H9 (cell line): Measurements from ENCODE around the gene KAT7. TPM values are rescaled to one million over a fixed set of nuclear protein-coding genes. Genes with fewer than 3 reads are reported as not detected.

Experiments used
- DNase-seq: peaks from one replicate; pipeline ENCODE4 v3.0.0-alpha.2; 2017
- H2AFZ ChIP-seq: one replicate; pipeline ENCODE4 v1.6.1; 2013; ENCODE audit warnings: mild to moderate bottlenecking, low read length, control low read depth, moderate library complexity
- H2AK5ac ChIP-seq: 2 replicates; pipeline ENCODE4 v1.6.1; 2013; ENCODE audit warnings: low read length, control low read depth, mixed read lengths; ENCODE audit not compliant: insufficient read length
- H2BK120ac ChIP-seq: one replicate; pipeline ENCODE4 v1.6.1; 2013; ENCODE audit warnings: low read depth, mild to moderate bottlenecking, low read length, control low read depth, inconsistent platforms; ENCODE audit not compliant: poor library complexity, severe bottlenecking
- H2BK12ac ChIP-seq: 2 replicates; pipeline ENCODE4 v1.6.1; 2013; ENCODE audit warnings: low read length, control low read depth, mixed read lengths, low read depth; ENCODE audit not compliant: insufficient read length
- H2BK15ac ChIP-seq: 2 replicates; pipeline ENCODE4 v1.6.1; 2013; ENCODE audit warnings: low read depth, low read length, control low read depth
- H2BK20ac ChIP-seq: one replicate; pipeline ENCODE4 v1.6.1; 2013; ENCODE audit warnings: low read depth, mild to moderate bottlenecking, low read length, control low read depth, inconsistent platforms; ENCODE audit not compliant: poor library complexity, severe bottlenecking
- H2BK5ac ChIP-seq: 2 replicates; pipeline ENCODE4 v1.6.1; 2013; ENCODE audit warnings: low read length, control low read depth, mixed read lengths; ENCODE audit not compliant: insufficient read length
- H3K14ac ChIP-seq: 2 replicates; pipeline ENCODE4 v1.6.1; 2013; ENCODE audit warnings: low read length, control low read depth; ENCODE audit not compliant: insufficient read depth
- H3K18ac ChIP-seq: 2 replicates; pipeline ENCODE4 v1.6.1; 2013; ENCODE audit warnings: low read depth, mild to moderate bottlenecking, mixed read lengths, low read length, control low read depth; ENCODE audit not compliant: insufficient read length
- H3K23ac ChIP-seq: 2 replicates; pipeline ENCODE4 v1.6.1; 2013; ENCODE audit warnings: low read length, control low read depth, mixed read lengths, low read depth; ENCODE audit not compliant: insufficient read length
- H3K23me2 ChIP-seq: 2 replicates; pipeline ENCODE4 v1.6.1; 2013; ENCODE audit warnings: low read depth, mild to moderate bottlenecking, mixed read lengths, low read length, control low read depth; ENCODE audit not compliant: insufficient read length, poor library complexity, severe bottlenecking
- H3K27ac ChIP-seq: 2 replicates; pipeline ENCODE4 v1.5.1; 2013; ENCODE audit warnings: low read length, control low read depth, mixed read lengths, low read depth; ENCODE audit not compliant: insufficient read length
- H3K27me3 ChIP-seq: 2 replicates; pipeline ENCODE4 v1.6.1; 2013; ENCODE audit warnings: low read length, control low read depth, inconsistent platforms; ENCODE audit not compliant: insufficient read depth
- H3K4ac ChIP-seq: 2 replicates; pipeline ENCODE4 v1.6.1; 2013; ENCODE audit warnings: low read depth, mild to moderate bottlenecking, control low read depth, inconsistent platforms, low read length, moderate library complexity
- H3K4me1 ChIP-seq: 2 replicates; pipeline ENCODE4 v1.6.1; 2013; ENCODE audit warnings: low read length, control low read depth, inconsistent platforms; ENCODE audit not compliant: insufficient read depth
- H3K4me2 ChIP-seq: 2 replicates; pipeline ENCODE4 v1.6.1; 2013; ENCODE audit warnings: low read length, control low read depth, mixed read lengths; ENCODE audit not compliant: insufficient read length, insufficient read depth
- H3K56ac ChIP-seq: 2 replicates; pipeline ENCODE4 v1.6.1; 2013; ENCODE audit warnings: low read depth, mild to moderate bottlenecking, mixed read lengths, low read length, control low read depth; ENCODE audit not compliant: insufficient read length
- H3K79me1 ChIP-seq: 2 replicates; pipeline ENCODE4 v1.6.1; 2013; ENCODE audit warnings: low read depth, mild to moderate bottlenecking, moderate library complexity, low read length, control low read depth, inconsistent platforms; ENCODE audit not compliant: insufficient read depth, poor library complexity, severe bottlenecking
- H3K79me2 ChIP-seq: 2 replicates; pipeline ENCODE4 v1.6.1; 2013; ENCODE audit warnings: low read length, control low read depth, inconsistent platforms; ENCODE audit not compliant: insufficient read depth
- H3K9ac ChIP-seq: 2 replicates; pipeline ENCODE4 v1.6.1; 2013; ENCODE audit warnings: low read length, control low read depth, mixed read lengths; ENCODE audit not compliant: insufficient read length; ENCODE audit errors: extremely low read depth
- H3K9me3 ChIP-seq: one replicate; pipeline ENCODE4 v1.6.1; 2013; ENCODE audit warnings: low read depth, low read length, inconsistent platforms; ENCODE audit not compliant: control insufficient read depth
- H3T11ph ChIP-seq: one replicate; pipeline ENCODE4 v1.6.1; 2013; ENCODE audit warnings: mild to moderate bottlenecking, low read length, control low read depth, inconsistent platforms
- H4K20me1 ChIP-seq: one replicate; pipeline ENCODE4 v1.6.1; 2013; ENCODE audit not compliant: control insufficient read depth, insufficient read length, insufficient read depth
- H4K5ac ChIP-seq: 2 replicates; pipeline ENCODE4 v1.6.1; 2013; ENCODE audit warnings: low read depth, mild to moderate bottlenecking, mixed read lengths, low read length, control low read depth; ENCODE audit not compliant: insufficient read length
- H4K8ac ChIP-seq: replicated peaks from 2 replicates; pipeline ENCODE4 v1.6.1; 2013; ENCODE audit warnings: low read length, control low read depth, mixed read lengths, low read depth; ENCODE audit not compliant: insufficient read length
- H4K91ac ChIP-seq: 2 replicates; pipeline ENCODE4 v1.6.1; 2013; ENCODE audit warnings: low read depth, mild to moderate bottlenecking, moderate library complexity, mixed read lengths, low read length, control low read depth; ENCODE audit not compliant: insufficient read length
- H3K27ac Mint-ChIP-seq, 3 experiments: 2 replicates in 2 of 3; 3 replicates in 1 of 3; pipeline ENCODE4 v1.8.0; 2020 to 2021; ENCODE audit warnings: mixed read lengths in 3 of 3, mild to moderate bottlenecking in 1 of 3, moderate library complexity in 1 of 3
- H3K27me3 Mint-ChIP-seq: 2 replicates; pipeline ENCODE4 v1.8.0; 2021; ENCODE audit warnings: low read depth, mild to moderate bottlenecking, moderate library complexity, mixed read lengths
- H3K36me3 Mint-ChIP-seq, 3 experiments: 2 replicates in 2 of 3; 3 replicates in 1 of 3; pipeline ENCODE4 v1.8.0; 2020 to 2021; ENCODE audit warnings: low read depth in 3 of 3, mixed read lengths in 3 of 3; ENCODE audit not compliant: insufficient read depth in 1 of 3
- H3K4me1 Mint-ChIP-seq, 2 experiments: 2 replicates each; pipeline ENCODE4 v1.8.0; 2020; ENCODE audit warnings: mixed read lengths in 2 of 2
- H3K4me3 Mint-ChIP-seq, 2 experiments: 2 replicates in 1 of 2; 3 replicates in 1 of 2; pipeline ENCODE4 v1.8.0; 2020 to 2021; ENCODE audit warnings: mild to moderate bottlenecking in 2 of 2, mixed read lengths in 2 of 2, moderate library complexity in 1 of 2
- H3K9me3 Mint-ChIP-seq, 2 experiments: 2 replicates in 1 of 2; 3 replicates in 1 of 2; pipeline ENCODE4 v1.8.0; 2020; ENCODE audit warnings: mild to moderate bottlenecking in 2 of 2, mixed read lengths in 2 of 2, moderate library complexity in 1 of 2
- WGBS: extraction: QIAGEN DNeasy Blood & Tissue Kit; methylation state at CpG from one replicate; pipeline ENCODE4 v1.1.7; 2013; ENCODE audit warnings: missing lambda C conversion rate, low lambda C conversion rate, mixed read lengths; ENCODE audit not compliant: insufficient read length; ENCODE audit errors: extremely low coverage; 5-methylcytosine and 5-hydroxymethylcytosine counted together
- total RNA-seq: library from RNA; stranded (reverse); gene quantifications from 2 replicates; pipeline ENCODE4 v1.2.1, GENCODE V29; 2021
- TF ChIP-seq, protein P1 (sequence below): fragments of 200-600 bp; sonication (generic); conservative IDR thresholded peaks from 3 replicates; pipeline ENCODE4 v1.8.0; 2021; ENCODE audit warnings: antibody characterized with exemption, mild to moderate bottlenecking

Gene KAT7
- total RNA-seq, 1 experiment from 2014 or later = 93.1 TPM

DNA sequence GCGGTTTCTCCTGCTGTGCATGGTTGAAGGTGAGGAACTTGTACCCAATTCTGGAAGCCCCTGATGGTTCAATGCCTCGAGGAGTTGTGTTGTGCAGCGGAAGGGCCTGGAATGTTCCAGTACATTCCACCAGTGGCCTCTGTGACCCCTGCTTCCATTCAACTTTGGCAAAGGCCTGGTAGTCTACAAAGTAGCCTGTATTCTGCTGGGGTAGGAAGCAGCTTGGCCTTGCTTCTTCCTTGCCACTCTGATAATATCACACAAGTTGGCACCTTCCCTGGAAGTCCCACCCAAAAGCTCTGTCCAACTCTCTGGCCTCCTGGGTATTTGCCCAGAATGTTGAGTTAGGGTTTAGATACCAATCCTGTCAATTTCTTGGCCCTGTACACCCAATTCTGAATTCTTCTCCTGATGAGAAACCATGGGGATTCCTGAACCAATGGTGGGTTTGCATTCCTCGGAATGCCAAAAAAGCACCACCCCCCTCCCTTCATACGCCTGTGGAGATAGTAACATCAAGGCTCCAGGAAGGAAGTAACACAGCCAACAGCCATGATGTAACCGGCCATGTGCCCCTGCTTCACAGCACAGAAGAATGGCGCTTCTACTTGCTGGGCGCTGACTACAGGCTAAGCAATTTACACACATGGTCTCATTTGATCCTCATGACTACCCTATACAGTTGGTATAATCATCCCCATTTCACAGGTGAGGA, 12.8 kb upstream of the KAT7 start:
- no peak overlapping the region for H2BK15ac ChIP-seq

More for the DNA sequence above, 12.8 kb upstream of the KAT7 start:
- Histone ChIP-seq H3K27ac (no peak overlapping the region), H2BK5ac (no peak overlapping the region), H2AFZ (no peak overlapping the region), H3K14ac (no peak overlapping the region), H3K23ac (no peak overlapping the region), H3K23me2 (no peaks in the 10 kb centered on the region), H2AK5ac (no peak overlapping the region), H3K4me2 (no peak overlapping the region), H3K4ac (no peak overlapping the region), H3K9ac (no peak overlapping the region), H3K79me2 (no peaks in the 10 kb centered on the region), H2BK12ac (no peak overlapping the region), H3K18ac (no peak overlapping the region), H3K4me1 (no peaks in the 10 kb centered on the region; the same call in 1 of the 2 replicates), H4K20me1 (no peaks in the 10 kb centered on the region), H4K91ac (no peak overlapping the region), H4K5ac (no peak overlapping the region), H2BK120ac (no peak overlapping the region), H3T11ph (no peak overlapping the region), H2BK20ac (no peak overlapping the region), H3K27me3 (no peaks in the 10 kb centered on the region), H3K9me3 (no peaks in the 10 kb centered on the region), H4K8ac (no peak overlapping the region), H3K56ac (no peak overlapping the region), H3K79me1 (no peaks in the 10 kb centered on the region)
- H3K9me3 Mint-ChIP-seq = no peaks in the 10 kb centered on the region
- no peak for DNase-seq
- TF ChIP-seq, protein P1, sequence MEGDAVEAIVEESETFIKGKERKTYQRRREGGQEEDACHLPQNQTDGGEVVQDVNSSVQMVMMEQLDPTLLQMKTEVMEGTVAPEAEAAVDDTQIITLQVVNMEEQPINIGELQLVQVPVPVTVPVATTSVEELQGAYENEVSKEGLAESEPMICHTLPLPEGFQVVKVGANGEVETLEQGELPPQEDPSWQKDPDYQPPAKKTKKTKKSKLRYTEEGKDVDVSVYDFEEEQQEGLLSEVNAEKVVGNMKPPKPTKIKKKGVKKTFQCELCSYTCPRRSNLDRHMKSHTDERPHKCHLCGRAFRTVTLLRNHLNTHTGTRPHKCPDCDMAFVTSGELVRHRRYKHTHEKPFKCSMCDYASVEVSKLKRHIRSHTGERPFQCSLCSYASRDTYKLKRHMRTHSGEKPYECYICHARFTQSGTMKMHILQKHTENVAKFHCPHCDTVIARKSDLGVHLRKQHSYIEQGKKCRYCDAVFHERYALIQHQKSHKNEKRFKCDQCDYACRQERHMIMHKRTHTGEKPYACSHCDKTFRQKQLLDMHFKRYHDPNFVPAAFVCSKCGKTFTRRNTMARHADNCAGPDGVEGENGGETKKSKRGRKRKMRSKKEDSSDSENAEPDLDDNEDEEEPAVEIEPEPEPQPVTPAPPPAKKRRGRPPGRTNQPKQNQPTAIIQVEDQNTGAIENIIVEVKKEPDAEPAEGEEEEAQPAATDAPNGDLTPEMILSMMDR = no peak
- H3K27ac Mint-ChIP-seq = no peak overlapping the region; a peak in 1 of 7 replicates
- no peak overlapping the region for H3K4me3 Mint-ChIP-seq
- WGBS = no CpG with 5 or more reads among the region's 8 CpGs
- H3K27me3 Mint-ChIP-seq = peaks cover 2% of the 10 kb centered on the region; the same call in 1 of the 2 replicates
- peaks cover 3 to 6% of the 10 kb centered on the region in 2 experiments; a peak in 3 of 4 replicates for H3K4me1 Mint-ChIP-seq
- H3K36me3 Mint-ChIP-seq = no peaks in the 10 kb centered on the region
